Measurements from ENCODE around the gene HDAC7. TPM values are rescaled to one million over a fixed set of nuclear protein-coding genes. Genes with fewer than 3 reads are reported as not detected.
A peak's percentile ranks its signal among the peaks of the same experiment; 100 is the strongest.

The HDAC7 gene
- total RNA-seq, 1 donor from 2014 or later: 76.0 TPM

DNA sequence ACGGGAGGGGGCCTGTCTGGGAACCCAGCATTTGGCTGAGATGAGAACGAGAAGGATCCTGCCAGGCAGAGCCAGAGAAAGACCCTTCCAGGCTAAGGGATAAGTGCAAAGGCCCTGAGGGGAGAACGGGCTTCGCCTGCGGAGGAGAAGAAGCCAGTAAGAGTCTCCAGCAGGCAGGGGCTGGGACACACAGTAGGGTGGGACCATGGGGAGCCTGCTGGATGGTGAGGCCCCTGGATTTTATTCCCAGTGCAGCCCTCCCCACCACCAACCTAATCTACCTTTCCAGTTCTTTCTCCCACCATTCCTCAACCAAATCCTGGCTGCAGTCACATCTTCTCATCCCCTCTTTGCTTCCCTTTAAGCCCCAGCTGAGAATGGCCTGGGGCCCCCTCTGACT is 73.6 kb downstream of the HDAC7 start:
- Mint-ChIP-seq H3K36me3 (ENCODE audit: low read depth) (no peaks in the 10 kb centered on the region), H3K27ac (ENCODE audit: unreplicated experiment) (no peak overlapping the region)

DNA sequence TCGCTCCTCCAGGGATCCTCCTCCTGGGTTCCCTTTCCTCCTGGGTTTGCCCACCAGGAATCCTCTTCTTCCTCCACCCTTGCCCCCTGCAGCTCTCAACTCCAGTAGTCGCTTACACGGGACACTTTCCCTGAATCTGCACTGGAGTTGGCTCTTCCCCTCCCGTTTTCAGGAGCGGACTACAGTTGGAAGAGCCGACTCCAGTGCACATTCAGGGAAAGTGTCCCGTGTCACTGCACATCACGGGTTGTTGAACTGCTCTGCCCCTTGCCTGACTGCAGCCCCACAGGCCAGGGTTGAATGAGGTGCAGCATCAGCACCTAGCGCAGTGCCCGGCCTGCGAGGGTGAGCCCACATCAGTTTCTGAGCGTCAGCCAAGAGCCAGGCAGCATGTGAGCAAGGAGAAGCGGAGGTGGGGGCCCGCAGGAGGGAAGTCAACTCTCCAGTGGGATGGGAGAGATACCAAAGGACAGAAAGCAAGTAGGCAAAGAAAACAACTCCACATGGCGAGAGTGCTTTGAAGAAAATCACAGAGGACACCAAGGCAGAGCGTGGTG is 74.1 kb downstream of the HDAC7 start:
- Mint-ChIP-seq H3K27ac (ENCODE audit: unreplicated experiment) (no peak overlapping the region), H3K27me3 (ENCODE audit: low read depth) (peaks cover 16% of the 10 kb centered on the region), H3K4me1 (peaks cover 11% of the 10 kb centered on the region), H3K9me3 (no peaks in the 10 kb centered on the region), H3K36me3 (ENCODE audit: low read depth) (no peaks in the 10 kb centered on the region), H3K4me3 (no peak overlapping the region)
- TF ChIP-seq, protein P1, sequence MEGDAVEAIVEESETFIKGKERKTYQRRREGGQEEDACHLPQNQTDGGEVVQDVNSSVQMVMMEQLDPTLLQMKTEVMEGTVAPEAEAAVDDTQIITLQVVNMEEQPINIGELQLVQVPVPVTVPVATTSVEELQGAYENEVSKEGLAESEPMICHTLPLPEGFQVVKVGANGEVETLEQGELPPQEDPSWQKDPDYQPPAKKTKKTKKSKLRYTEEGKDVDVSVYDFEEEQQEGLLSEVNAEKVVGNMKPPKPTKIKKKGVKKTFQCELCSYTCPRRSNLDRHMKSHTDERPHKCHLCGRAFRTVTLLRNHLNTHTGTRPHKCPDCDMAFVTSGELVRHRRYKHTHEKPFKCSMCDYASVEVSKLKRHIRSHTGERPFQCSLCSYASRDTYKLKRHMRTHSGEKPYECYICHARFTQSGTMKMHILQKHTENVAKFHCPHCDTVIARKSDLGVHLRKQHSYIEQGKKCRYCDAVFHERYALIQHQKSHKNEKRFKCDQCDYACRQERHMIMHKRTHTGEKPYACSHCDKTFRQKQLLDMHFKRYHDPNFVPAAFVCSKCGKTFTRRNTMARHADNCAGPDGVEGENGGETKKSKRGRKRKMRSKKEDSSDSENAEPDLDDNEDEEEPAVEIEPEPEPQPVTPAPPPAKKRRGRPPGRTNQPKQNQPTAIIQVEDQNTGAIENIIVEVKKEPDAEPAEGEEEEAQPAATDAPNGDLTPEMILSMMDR (conservative IDR thresholded peaks at IDR 0.05): no peak
- DNase-seq (ENCODE audit: low read depth, low spot score): no peak

More for the DNA sequence above, 73.6 kb downstream of the HDAC7 start:
- Mint-ChIP-seq H3K4me3 (no peak overlapping the region), H3K4me1 (peaks cover 11% of the 10 kb centered on the region), H3K27me3 (ENCODE audit: low read depth) (peaks cover 16% of the 10 kb centered on the region), H3K9me3 (no peaks in the 10 kb centered on the region)
- DNase-seq (ENCODE audit: low read depth, low spot score): no peak
- TF ChIP-seq, protein P1 (conservative IDR thresholded peaks at IDR 0.05): no peak

DNA sequence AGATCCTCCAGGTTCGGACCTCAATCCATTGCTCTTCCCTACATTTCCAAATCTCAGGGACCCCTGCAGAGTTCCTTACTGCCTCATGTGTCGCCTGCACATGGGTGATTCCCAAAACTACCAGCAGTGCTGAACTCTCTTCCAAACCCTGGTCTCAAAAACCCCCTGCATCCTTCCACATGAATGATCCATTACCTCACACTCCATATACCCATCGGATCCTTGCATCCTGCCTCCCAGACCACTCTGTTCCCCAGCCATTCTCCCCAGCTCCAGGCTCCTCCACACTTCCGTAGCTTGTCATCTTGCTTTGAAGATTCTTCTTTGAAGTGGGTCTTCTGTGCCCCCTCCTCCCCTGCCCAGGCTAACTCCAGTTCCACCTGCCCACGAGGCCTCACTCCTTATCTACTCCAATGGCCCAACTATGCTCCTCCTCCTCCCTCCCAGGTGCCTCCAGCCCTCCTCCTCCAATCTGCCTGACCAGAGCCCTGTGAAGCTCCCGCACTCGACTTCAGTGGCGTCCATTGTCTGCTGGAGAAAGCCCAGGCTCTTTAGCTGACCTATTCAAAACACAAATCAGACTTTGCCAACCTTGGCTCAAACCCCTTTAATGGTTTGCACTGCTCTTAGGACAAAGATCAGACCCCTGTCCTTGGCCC is 74.8 kb downstream of the HDAC7 start:
- DNase-seq (ENCODE audit: low read depth, low spot score): no peak
- peaks cover 11% of the 10 kb centered on the region for H3K4me1 Mint-ChIP-seq
- no peaks in the 10 kb centered on the region for H3K36me3 Mint-ChIP-seq (ENCODE audit: low read depth)
- H3K4me3 Mint-ChIP-seq: no peak overlapping the region
- H3K9me3 Mint-ChIP-seq: no peaks in the 10 kb centered on the region
- TF ChIP-seq, protein P1 (conservative IDR thresholded peaks at IDR 0.05): no peak
- peaks cover 15% of the 10 kb centered on the region for H3K27me3 Mint-ChIP-seq (ENCODE audit: low read depth)
- H3K27ac Mint-ChIP-seq (ENCODE audit: unreplicated experiment): peak overlapping the region; percentile 4

DNA sequence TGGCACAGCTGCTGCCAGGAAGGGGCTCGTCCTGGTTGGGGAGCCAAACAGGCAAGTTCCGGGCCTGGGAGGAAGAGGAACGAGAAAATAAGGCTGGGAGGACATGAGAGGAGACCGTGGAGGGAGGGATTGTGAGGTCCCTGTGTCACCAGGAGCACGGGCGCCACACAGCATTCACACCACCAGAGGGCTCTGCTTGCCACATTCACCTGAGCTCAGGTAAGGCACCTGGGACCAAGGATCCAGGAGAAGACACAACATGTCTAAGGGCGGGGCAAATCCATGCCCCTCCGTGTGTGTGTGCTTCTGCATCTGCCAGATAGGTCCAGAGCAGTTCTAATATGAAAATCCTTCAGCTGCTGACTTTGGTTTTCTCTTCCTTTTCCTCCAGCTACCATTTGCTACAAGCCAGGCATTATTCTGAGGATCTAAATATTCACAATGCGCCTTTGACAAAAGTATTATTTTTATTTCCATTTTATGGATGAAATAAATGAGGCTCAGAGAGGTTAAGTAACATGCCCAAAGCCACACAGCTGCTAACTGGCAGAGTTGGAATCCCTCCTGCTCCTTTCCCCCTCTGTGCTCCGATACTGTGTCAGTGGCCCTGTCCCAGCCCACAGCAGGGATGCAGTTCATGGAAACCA is 75.6 kb downstream of the HDAC7 start:
- Mint-ChIP-seq H3K4me1 (peaks cover 11% of the 10 kb centered on the region), H3K36me3 (ENCODE audit: low read depth) (no peaks in the 10 kb centered on the region), H3K9me3 (no peaks in the 10 kb centered on the region), H3K4me3 (no peak overlapping the region), H3K27ac (ENCODE audit: unreplicated experiment) (no peak overlapping the region), H3K27me3 (ENCODE audit: low read depth) (peaks cover 13% of the 10 kb centered on the region)
- DNase-seq (ENCODE audit: low read depth, low spot score): no peak
- TF ChIP-seq, protein P1 (conservative IDR thresholded peaks at IDR 0.05): peak; percentile 74

DNA sequence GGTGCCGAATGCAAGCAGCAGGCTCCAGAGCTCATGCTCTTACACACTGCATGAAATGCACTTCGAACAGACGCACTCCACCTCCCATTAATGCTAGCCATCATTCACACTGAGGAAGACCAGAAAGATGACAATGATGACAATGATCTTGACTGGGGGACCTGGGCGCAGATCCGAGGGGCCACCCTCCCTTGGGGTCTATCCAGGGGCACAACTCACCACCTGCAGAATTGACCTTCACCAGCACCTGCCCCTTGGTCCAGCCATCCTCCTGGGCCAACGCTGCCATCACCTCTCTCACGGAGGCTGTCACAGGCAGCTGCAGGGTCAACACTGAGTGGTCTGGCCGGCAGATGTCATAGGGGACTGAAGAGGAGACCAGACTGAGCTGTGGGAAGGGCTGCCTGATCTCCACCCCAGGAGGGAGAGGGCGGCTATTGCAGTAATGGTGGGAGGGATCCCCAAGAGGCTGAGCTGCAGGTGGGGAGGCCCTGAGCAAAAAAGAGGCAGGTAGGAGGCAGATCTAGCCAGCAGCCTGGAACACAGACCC is 76.3 kb downstream of the HDAC7 start:
- no peak for DNase-seq (ENCODE audit: low read depth, low spot score)
- no peak overlapping the region for H3K27ac Mint-ChIP-seq (ENCODE audit: unreplicated experiment)
- no peaks in the 10 kb centered on the region for H3K9me3 Mint-ChIP-seq
- peaks cover 13% of the 10 kb centered on the region for H3K27me3 Mint-ChIP-seq (ENCODE audit: low read depth)
- TF ChIP-seq, protein P1 (conservative IDR thresholded peaks at IDR 0.05): no peak
- H3K4me3 Mint-ChIP-seq: no peak overlapping the region
- no peaks in the 10 kb centered on the region for H3K36me3 Mint-ChIP-seq (ENCODE audit: low read depth)
- H3K4me1 Mint-ChIP-seq: peaks cover 11% of the 10 kb centered on the region
